RWPE2 (cell line): Measurements from ENCODE around the gene USP9X.

ENCODE experiments used
- ATAC-seq: fragments of 200-7000 bp; cut with Tn5 transposase; 3 replicates; pipeline ENCODE4 v1.9.1; 2021; ENCODE audit warnings: low read depth
- DNase-seq: peaks from one replicate; pipeline ENCODE4 v3.0.0-alpha.2; 2020; ENCODE audit warnings: low spot score
- H3K27ac ChIP-seq: fragments of 450-650 bp; 2 replicates; pipeline ENCODE4 v1.5.1; 2017; ENCODE audit warnings: mild to moderate bottlenecking; ENCODE audit not compliant: poor library complexity, severe bottlenecking
- H3K27me3 ChIP-seq: fragments of 250-450 bp; sonication (Bioruptor Pico); 2 replicates; pipeline ENCODE4 v1.5.1; 2021; ENCODE audit warnings: mild to moderate bottlenecking, moderate library complexity; ENCODE audit not compliant: insufficient read depth, poor library complexity, severe bottlenecking
- H3K36me3 ChIP-seq: fragments of 250-450 bp; sonication (Bioruptor Pico); 2 replicates; pipeline ENCODE4 v1.5.1; 2020; ENCODE audit warnings: low read depth, mild to moderate bottlenecking, moderate library complexity
- H3K4me1 ChIP-seq: fragments of 250-450 bp; sonication (Bioruptor Pico); 2 replicates; pipeline ENCODE4 v1.5.1; 2021; ENCODE audit warnings: mild to moderate bottlenecking, moderate library complexity; ENCODE audit not compliant: insufficient read depth, poor library complexity, severe bottlenecking
- H3K4me3 ChIP-seq: fragments of 250-450 bp; sonication (Bioruptor Pico); 2 replicates; pipeline ENCODE4 v1.5.1; 2021; ENCODE audit warnings: mild to moderate bottlenecking, moderate library complexity; ENCODE audit not compliant: severe bottlenecking
- H3K9me3 ChIP-seq: fragments of 250-450 bp; sonication (Bioruptor Pico); 2 replicates; pipeline ENCODE4 v1.5.1; 2021; ENCODE audit warnings: mild to moderate bottlenecking, moderate library complexity; ENCODE audit not compliant: severe bottlenecking
- TF ChIP-seq, protein P1 (sequence below): fragments of 450-650 bp; IDR thresholded peaks from one replicate; pipeline ENCODE4 v1.5.1; 2017; ENCODE audit warnings: mild to moderate bottlenecking, moderate library complexity; ENCODE audit not compliant: poor library complexity, severe bottlenecking

The USP9X gene

DNA sequence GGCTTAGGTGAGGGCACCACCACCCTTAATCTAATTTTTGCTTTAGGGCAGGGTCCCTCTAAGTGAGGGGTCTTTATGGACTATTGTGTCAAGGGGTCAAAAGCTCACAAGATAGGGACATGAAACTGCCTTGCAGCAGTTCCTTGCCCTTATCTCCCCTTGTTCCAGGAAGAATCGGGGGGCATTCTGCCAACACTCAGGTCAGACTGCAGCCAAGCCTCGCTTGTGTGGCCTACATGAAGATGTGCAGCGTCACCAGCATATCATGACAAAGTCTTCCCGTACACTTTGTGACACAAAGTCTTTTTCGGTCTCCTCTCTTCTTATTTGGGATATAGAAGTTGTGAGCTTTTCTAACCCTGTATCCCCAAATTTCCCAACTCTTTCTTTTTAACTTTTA lies 17.5 kb upstream of the USP9X start:
- no peak for DNase-seq
- ATAC-seq: no peak
- no peaks in the 10 kb centered on the region for H3K9me3 ChIP-seq
- H3K4me3 ChIP-seq: no peak overlapping the region
- TF ChIP-seq, protein P1, sequence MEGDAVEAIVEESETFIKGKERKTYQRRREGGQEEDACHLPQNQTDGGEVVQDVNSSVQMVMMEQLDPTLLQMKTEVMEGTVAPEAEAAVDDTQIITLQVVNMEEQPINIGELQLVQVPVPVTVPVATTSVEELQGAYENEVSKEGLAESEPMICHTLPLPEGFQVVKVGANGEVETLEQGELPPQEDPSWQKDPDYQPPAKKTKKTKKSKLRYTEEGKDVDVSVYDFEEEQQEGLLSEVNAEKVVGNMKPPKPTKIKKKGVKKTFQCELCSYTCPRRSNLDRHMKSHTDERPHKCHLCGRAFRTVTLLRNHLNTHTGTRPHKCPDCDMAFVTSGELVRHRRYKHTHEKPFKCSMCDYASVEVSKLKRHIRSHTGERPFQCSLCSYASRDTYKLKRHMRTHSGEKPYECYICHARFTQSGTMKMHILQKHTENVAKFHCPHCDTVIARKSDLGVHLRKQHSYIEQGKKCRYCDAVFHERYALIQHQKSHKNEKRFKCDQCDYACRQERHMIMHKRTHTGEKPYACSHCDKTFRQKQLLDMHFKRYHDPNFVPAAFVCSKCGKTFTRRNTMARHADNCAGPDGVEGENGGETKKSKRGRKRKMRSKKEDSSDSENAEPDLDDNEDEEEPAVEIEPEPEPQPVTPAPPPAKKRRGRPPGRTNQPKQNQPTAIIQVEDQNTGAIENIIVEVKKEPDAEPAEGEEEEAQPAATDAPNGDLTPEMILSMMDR: no peak
- no peaks in the 10 kb centered on the region for H3K27me3 ChIP-seq
- no peaks in the 10 kb centered on the region for H3K36me3 ChIP-seq
- H3K27ac ChIP-seq: no peak overlapping the region
- H3K4me1 ChIP-seq: no peaks in the 10 kb centered on the region

DNA sequence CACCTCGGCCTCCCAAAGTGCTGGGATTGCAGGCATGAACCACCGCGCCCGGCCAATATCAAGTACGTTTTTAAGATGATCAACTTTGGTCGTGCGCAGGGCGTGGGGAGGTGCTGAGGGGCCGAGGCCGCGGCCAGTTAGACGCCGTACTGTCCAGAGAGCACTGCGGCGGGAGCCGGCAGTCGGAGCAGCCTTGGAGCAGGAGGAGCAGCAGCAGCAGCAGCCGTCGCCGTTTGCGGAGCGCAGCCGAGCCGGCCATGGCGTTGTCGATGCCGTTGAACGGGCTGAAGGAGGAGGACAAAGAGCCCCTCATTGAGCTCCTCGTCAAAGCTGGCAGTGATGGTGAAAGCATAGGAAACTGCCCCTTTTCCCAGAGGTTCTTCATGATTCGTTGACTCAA lies 8.5 kb upstream of the USP9X start:
- no peaks in the 10 kb centered on the region for H3K9me3 ChIP-seq
- no peaks in the 10 kb centered on the region for H3K4me1 ChIP-seq
- H3K27ac ChIP-seq: no peak overlapping the region
- no peaks in the 10 kb centered on the region for H3K36me3 ChIP-seq
- no peak for DNase-seq
- H3K27me3 ChIP-seq: no peaks in the 10 kb centered on the region
- no peak overlapping the region for H3K4me3 ChIP-seq
- TF ChIP-seq, protein P1: no peak
- no peak for ATAC-seq

DNA sequence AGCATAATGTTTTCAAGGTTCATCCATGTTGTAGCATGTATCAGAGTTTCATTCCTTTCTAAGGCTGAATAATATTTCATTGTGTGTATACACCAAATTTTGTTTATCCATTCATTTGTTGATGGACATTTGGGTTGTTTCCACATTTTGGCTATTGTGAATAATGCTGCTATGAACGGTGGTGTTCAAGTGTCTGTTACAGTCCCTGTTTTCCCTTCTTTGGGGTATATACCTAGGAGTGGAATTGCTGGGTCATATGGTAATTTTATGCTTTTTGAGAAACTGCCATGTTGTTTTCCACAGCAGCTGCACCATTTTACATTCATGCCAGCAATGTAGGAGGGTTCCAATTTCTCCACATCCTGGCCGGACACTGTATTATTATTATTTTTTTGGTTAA lies 3.4 kb upstream of the USP9X start:
- DNase-seq (no peak), ATAC-seq (no peak)
- H3K9me3 ChIP-seq: no peaks in the 10 kb centered on the region
- no peaks in the 10 kb centered on the region for H3K4me1 ChIP-seq
- H3K36me3 ChIP-seq: 0 out of 2 replicates have a peak, but pooled peaks cover under 1% of the 10 kb centered on the region
- TF ChIP-seq, protein P1: no peak
- H3K4me3 ChIP-seq: no peak overlapping the region
- H3K27ac ChIP-seq: no peak overlapping the region
- no peaks in the 10 kb centered on the region for H3K27me3 ChIP-seq

DNA sequence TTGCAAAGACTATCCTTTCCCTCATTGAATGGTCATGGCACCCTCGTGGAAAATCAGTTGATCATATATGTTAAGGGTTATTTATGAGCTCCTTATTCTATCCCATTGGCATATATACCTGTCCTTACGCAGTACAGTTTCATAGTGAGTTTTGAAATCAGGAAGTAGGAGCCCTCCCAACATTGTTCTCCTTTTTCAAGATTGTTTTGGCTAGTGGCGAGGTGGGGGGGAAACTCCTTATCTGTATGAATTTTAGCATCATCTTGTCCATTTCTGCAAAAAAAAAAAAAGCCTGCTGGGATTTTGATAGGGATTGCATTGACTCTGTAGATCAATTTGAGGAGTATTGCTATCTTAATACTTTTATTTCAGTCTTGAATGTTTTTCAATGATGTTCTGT lies 2.5 kb upstream of the USP9X start:
- DNase-seq (no peak), ATAC-seq (no peak)
- TF ChIP-seq, protein P1: no peak
- no peaks in the 10 kb centered on the region for H3K27me3 ChIP-seq
- H3K9me3 ChIP-seq: no peaks in the 10 kb centered on the region
- H3K4me3 ChIP-seq: no peak overlapping the region
- H3K4me1 ChIP-seq: no peaks in the 10 kb centered on the region
- H3K36me3 ChIP-seq: 0 out of 2 replicates have a peak, but pooled peaks cover 4% of the 10 kb centered on the region
- no peak overlapping the region for H3K27ac ChIP-seq

DNA sequence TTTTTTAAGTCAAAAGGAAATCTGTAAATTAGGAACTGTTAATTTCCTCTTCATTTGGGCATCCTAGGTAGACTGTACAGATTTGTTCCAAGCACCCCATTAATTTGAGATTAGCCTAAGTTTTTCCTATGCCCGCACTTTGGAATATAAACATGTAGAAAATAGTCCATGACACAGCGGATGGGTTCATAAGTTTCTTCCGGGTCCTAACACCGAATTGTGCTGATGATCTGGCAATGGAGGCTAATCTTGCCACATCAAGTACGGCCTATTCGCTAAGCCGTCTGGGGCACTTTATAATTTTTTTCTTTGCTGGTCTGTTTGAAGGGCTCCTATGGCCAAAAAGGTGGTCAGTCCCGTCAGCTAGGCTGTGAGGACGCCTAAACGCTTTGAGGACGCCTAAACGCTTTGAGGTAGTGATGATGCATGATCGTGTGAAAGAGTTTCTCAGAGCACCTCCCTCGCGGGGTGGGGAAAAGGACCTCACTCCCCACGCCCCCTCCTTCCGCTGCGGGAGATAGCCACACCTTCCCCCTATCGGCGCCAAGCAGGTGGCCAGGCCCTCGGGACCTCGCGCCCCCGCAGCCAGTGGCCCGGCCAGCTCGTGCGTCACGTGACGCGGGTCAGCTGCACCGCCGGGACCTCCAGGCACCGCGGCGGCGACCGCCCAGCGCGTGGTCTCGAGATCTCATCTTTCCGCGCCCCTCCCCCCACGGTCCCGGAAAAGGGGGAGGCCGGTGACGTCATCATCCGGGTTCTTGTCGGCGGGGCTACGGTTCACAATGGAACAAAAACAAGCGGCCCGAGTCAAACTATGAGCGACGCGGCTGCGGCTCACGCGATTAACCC lies 977 bp upstream of the USP9X start:
- Histone ChIP-seq H3K36me3 (peaks cover 4% of the 10 kb centered on the region; the same call in 1 of the 2 replicates), H3K4me1 (no peaks in the 10 kb centered on the region), H3K9me3 (no peaks in the 10 kb centered on the region), H3K4me3 (peak overlapping the region; percentile 78), H3K27ac (peak overlapping the region; percentile 87), H3K27me3 (no peaks in the 10 kb centered on the region)
- peak; percentile 68 for ATAC-seq
- peak; percentile 94 for DNase-seq
- TF ChIP-seq, protein P1: no peak
